Neural cell (in vitro differentiated cells): Measurements from ENCODE around the gene NR1H2. TPM values are rescaled to one million over a fixed set of nuclear protein-coding genes. Genes with fewer than 3 reads are reported as not detected.

Experiments
- H2AFZ ChIP-seq: fragments of 200-600, 300-800 bp; sonication (generic), shearing (Covaris generic); 2 replicates; pipeline ENCODE4 v1.6.0; 2014; ENCODE audit warnings: low read depth, mild to moderate bottlenecking, antibody characterized with exemption, low read length, moderate library complexity
- H3F3A ChIP-seq: fragments of 200-600 bp; shearing (Covaris generic); 2 replicates; pipeline ENCODE4 v1.6.1; 2016; ENCODE audit warnings: mild to moderate bottlenecking, moderate library complexity, mixed read lengths, antibody characterized with exemption, low read length; ENCODE audit not compliant: insufficient read depth, poor library complexity, severe bottlenecking
- H3K27ac ChIP-seq: fragments of 200-600, 300-800 bp; sonication (generic), shearing (Covaris generic); 2 replicates; pipeline ENCODE4 v1.5.1; 2014; ENCODE audit warnings: mild to moderate bottlenecking, low read length, moderate library complexity
- H3K27me3 ChIP-seq: fragments of 300-800, 200-600 bp; sonication (generic), shearing (Covaris generic); 2 replicates; pipeline ENCODE4 v1.6.0; 2014; ENCODE audit warnings: mild to moderate bottlenecking, low read depth, low read length, moderate library complexity; ENCODE audit not compliant: insufficient read depth
- H3K36me3 ChIP-seq: fragments of 300-800, 200-600 bp; sonication (generic), shearing (Covaris generic); 2 replicates; pipeline ENCODE4 v1.5.1; 2014; ENCODE audit warnings: mild to moderate bottlenecking, antibody characterized with exemption, low read length, moderate library complexity; ENCODE audit not compliant: insufficient read depth
- H3K4me2 ChIP-seq: fragments of 300-800, 200-600 bp; sonication (generic), shearing (Covaris generic); 2 replicates; pipeline ENCODE4 v1.6.0; 2014; ENCODE audit warnings: mild to moderate bottlenecking, low read length
- H3K4me3 ChIP-seq: fragments of 300-800, 200-600 bp; sonication (generic), shearing (Covaris generic); 2 replicates; pipeline ENCODE4 v1.5.1; 2014; ENCODE audit warnings: mild to moderate bottlenecking, low read length, moderate library complexity
- H3K79me2 ChIP-seq: fragments of 200-600 bp; shearing (Covaris generic); replicated peaks from 2 replicates; pipeline ENCODE4 v1.6.0; 2014; ENCODE audit warnings: mild to moderate bottlenecking, low read length, moderate library complexity; ENCODE audit not compliant: insufficient read depth
- H3K9ac ChIP-seq: fragments of 300-800, 200-600 bp; sonication (generic), shearing (Covaris generic); 2 replicates; pipeline ENCODE4 v1.6.1; 2016; ENCODE audit warnings: mild to moderate bottlenecking, low read length, mixed read lengths
- H3K9me2 ChIP-seq: fragments of 200-600 bp; shearing (Covaris generic); 2 replicates; pipeline ENCODE4 v1.6.1; 2016; ENCODE audit warnings: mild to moderate bottlenecking, low read length, mixed read lengths; ENCODE audit not compliant: insufficient read depth
- H3K9me3 ChIP-seq: fragments of 200-600, 300-800 bp; sonication (generic), shearing (Covaris generic); 2 replicates; pipeline ENCODE4 v1.6.1; 2016; ENCODE audit warnings: mild to moderate bottlenecking, mixed run types, low read length, moderate library complexity, mixed read lengths
- H4K20me1 ChIP-seq: fragments of 200-600 bp; shearing (Covaris generic); 2 replicates; pipeline ENCODE4 v1.6.1; 2016; ENCODE audit warnings: mild to moderate bottlenecking, mixed run types; ENCODE audit not compliant: insufficient read depth
- EP300 ChIP-seq: fragments of 450-650 bp; conservative IDR thresholded peaks from 2 replicates; pipeline ENCODE4 v1.6.1; 2014; ENCODE audit warnings: antibody characterized with exemption, mild to moderate bottlenecking, moderate library complexity; ENCODE audit not compliant: poor library complexity, severe bottlenecking
- EZH2 ChIP-seq: fragments of 200-600, 300-800 bp; shearing (Covaris generic), sonication (generic); IDR thresholded peaks from 2 replicates; pipeline ENCODE4 v1.6.1; 2014; ENCODE audit warnings: antibody characterized with exemption, low read length, borderline replicate concordance, mild to moderate bottlenecking; ENCODE audit not compliant: insufficient read depth, poor library complexity, severe bottlenecking
- MXI1 ChIP-seq: fragments of 450-650 bp; conservative IDR thresholded peaks from 2 replicates; pipeline ENCODE4 v1.6.1; 2014; ENCODE audit warnings: antibody characterized with exemption, mild to moderate bottlenecking; ENCODE audit not compliant: poor library complexity, severe bottlenecking
- POLR2AphosphoS5 ChIP-seq: IDR thresholded peaks from 2 replicates; pipeline ENCODE4 v1.6.1; 2012
- RAD21 ChIP-seq: fragments of 450-650 bp; conservative IDR thresholded peaks from 2 replicates; pipeline ENCODE4 v1.6.1; 2014; ENCODE audit warnings: antibody characterized with exemption, mild to moderate bottlenecking, moderate library complexity
- SMC3 ChIP-seq: fragments of 450-650 bp; conservative IDR thresholded peaks from 2 replicates; pipeline ENCODE4 v1.6.1; 2014; ENCODE audit warnings: antibody characterized with exemption, mild to moderate bottlenecking, moderate library complexity; ENCODE audit not compliant: poor library complexity
- TAF1 ChIP-seq: IDR thresholded peaks from 2 replicates; pipeline ENCODE4 v1.6.1; 2012; ENCODE audit warnings: low read depth
- polyA plus RNA-seq: library from polyadenylated mRNA; depleted of rRNA; stranded (reverse); fragments of >200 nt; gene quantifications from 2 replicates; pipeline ENCODE4 v1.2.3, GENCODE V29; 2014
- TF ChIP-seq, protein P1 (sequence below): IDR thresholded peaks from 2 replicates; pipeline ENCODE4 v1.6.1; 2012; ENCODE audit warnings: borderline replicate concordance
- TF ChIP-seq, protein P2 (sequence below): fragments of 450-650 bp; IDR thresholded peaks from 2 replicates; pipeline ENCODE4 v1.5.1; 2014; ENCODE audit warnings: antibody characterized with exemption, mild to moderate bottlenecking, moderate library complexity; ENCODE audit not compliant: poor library complexity, severe bottlenecking

NR1H2 gene
- polyA plus RNA-seq, 1 donor from 2014 or later, result 18.5 TPM

DNA sequence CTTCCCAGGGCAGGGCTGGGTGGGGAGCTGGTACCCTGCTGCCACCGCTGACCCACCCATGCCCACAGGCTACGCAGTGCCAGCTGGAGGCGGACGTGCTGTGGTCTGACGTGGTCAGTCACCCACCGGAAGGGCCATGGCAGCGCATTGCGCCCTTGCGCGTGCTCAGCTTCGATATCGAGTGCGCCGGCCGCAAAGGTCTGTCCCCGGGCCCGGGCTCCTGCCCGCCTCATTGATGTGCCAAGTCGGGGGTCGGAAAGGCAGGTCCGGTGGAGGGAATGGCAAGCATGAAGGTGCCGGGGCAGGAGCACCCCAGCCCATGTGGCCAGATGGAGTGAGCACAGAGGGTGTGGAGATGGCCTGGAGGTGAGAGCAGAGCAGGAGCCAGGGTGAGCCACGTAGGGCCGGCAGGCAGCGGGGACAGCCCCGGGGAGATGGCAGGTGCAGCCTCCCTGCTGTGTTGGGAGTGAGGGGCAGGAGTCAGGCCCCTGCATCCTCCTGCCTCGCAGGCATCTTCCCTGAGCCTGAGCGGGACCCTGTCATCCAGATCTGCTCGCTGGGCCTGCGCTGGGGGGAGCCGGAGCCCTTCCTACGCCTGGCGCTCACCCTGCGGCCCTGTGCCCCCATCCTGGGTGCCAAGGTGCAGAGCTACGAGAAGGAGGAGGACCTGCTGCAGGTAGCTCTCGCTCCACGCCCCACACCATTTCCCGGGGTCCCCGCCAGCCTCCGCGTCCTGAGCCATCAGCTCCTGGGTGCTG is 26.5 kb downstream of the NR1H2 start:
- TF ChIP-seq, protein P1, sequence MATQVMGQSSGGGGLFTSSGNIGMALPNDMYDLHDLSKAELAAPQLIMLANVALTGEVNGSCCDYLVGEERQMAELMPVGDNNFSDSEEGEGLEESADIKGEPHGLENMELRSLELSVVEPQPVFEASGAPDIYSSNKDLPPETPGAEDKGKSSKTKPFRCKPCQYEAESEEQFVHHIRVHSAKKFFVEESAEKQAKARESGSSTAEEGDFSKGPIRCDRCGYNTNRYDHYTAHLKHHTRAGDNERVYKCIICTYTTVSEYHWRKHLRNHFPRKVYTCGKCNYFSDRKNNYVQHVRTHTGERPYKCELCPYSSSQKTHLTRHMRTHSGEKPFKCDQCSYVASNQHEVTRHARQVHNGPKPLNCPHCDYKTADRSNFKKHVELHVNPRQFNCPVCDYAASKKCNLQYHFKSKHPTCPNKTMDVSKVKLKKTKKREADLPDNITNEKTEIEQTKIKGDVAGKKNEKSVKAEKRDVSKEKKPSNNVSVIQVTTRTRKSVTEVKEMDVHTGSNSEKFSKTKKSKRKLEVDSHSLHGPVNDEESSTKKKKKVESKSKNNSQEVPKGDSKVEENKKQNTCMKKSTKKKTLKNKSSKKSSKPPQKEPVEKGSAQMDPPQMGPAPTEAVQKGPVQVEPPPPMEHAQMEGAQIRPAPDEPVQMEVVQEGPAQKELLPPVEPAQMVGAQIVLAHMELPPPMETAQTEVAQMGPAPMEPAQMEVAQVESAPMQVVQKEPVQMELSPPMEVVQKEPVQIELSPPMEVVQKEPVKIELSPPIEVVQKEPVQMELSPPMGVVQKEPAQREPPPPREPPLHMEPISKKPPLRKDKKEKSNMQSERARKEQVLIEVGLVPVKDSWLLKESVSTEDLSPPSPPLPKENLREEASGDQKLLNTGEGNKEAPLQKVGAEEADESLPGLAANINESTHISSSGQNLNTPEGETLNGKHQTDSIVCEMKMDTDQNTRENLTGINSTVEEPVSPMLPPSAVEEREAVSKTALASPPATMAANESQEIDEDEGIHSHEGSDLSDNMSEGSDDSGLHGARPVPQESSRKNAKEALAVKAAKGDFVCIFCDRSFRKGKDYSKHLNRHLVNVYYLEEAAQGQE, result no peak
- TF ChIP-seq EP300 (no peak), EZH2 (no peak), TAF1 (no peak), SMC3 (no peak)
- TF ChIP-seq, protein P2, sequence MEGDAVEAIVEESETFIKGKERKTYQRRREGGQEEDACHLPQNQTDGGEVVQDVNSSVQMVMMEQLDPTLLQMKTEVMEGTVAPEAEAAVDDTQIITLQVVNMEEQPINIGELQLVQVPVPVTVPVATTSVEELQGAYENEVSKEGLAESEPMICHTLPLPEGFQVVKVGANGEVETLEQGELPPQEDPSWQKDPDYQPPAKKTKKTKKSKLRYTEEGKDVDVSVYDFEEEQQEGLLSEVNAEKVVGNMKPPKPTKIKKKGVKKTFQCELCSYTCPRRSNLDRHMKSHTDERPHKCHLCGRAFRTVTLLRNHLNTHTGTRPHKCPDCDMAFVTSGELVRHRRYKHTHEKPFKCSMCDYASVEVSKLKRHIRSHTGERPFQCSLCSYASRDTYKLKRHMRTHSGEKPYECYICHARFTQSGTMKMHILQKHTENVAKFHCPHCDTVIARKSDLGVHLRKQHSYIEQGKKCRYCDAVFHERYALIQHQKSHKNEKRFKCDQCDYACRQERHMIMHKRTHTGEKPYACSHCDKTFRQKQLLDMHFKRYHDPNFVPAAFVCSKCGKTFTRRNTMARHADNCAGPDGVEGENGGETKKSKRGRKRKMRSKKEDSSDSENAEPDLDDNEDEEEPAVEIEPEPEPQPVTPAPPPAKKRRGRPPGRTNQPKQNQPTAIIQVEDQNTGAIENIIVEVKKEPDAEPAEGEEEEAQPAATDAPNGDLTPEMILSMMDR, result no peak
- H3K36me3 ChIP-seq, result no peaks in the 10 kb centered on the region
- no peak overlapping the region for H2AFZ ChIP-seq
- no peaks in the 10 kb centered on the region for H3K9me2 ChIP-seq
- no peak overlapping the region for H3K27ac ChIP-seq
- no peaks in the 10 kb centered on the region for H3K79me2 ChIP-seq
- H3K4me3 ChIP-seq, result no peak overlapping the region
- no peaks in the 10 kb centered on the region for H3F3A ChIP-seq
- no peak overlapping the region for H3K4me2 ChIP-seq
- H3K9ac ChIP-seq, result no peak overlapping the region
- no peaks in the 10 kb centered on the region for H3K9me3 ChIP-seq
- H4K20me1 ChIP-seq, result no peaks in the 10 kb centered on the region
- H3K27me3 ChIP-seq, result no peaks in the 10 kb centered on the region

DNA sequence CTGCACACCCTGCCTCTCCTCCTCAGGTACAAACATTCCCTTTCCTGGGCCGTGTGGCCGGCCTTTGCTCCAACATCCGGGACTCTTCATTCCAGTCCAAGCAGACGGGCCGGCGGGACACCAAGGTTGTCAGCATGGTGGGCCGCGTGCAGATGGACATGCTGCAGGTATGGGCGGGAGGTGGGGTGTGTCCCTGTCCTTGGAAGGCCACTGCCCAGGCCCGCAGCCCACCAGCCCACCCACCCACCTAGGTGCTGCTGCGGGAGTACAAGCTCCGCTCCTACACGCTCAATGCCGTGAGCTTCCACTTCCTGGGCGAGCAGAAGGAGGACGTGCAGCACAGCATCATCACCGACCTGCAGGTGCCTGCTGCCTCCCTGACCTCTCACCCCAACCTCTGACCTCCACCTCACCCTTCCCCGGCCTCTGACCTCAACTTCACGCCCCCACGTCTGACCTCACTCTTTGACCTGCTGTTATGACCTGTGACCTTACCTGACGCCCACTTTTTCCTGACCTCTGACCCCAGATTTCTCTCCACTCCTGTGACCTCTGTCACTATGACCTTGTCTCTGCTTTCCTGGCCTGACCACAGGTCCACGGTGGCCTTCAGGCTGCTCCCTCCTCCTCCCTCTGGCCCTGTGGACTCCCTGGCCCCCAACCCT is 30.0 kb downstream of the NR1H2 start:
- Histone ChIP-seq H3K9ac (no peak overlapping the region), H2AFZ (no peak overlapping the region), H3K27me3 (no peaks in the 10 kb centered on the region), H3K4me2 (no peak overlapping the region), H3K4me3 (no peak overlapping the region), H3K79me2 (no peaks in the 10 kb centered on the region), H4K20me1 (no peaks in the 10 kb centered on the region), H3K36me3 (no peaks in the 10 kb centered on the region), H3K27ac (no peak overlapping the region), H3K9me3 (no peaks in the 10 kb centered on the region), H3K9me2 (no peaks in the 10 kb centered on the region), H3F3A (no peaks in the 10 kb centered on the region)
- TF ChIP-seq EP300, result no peak
- TF ChIP-seq POLR2AphosphoS5, result no peak
- TF ChIP-seq MXI1, result no peak
- TF ChIP-seq EZH2, result no peak
- TF ChIP-seq, protein P1, result no peak
- no peak for TF ChIP-seq TAF1
- no peak for TF ChIP-seq SMC3
- TF ChIP-seq, protein P2, result no peak
- no peak for TF ChIP-seq RAD21
